Measurements from ENCODE around the gene DNASE1. TPM values are rescaled to one million over a fixed set of nuclear protein-coding genes. Genes with fewer than 3 reads are reported as not detected.

The DNASE1 gene
- total and polyA plus RNA-seq, 4 donors = 5.5 to 39.5 (median 8.3) TPM

- DNase-seq = no peak
- TF ChIP-seq CTCF (IDR thresholded peaks at IDR 0.05; ENCODE audit: control extremely low read depth, extremely low read depth) = no peak
- peaks cover 0 to 2% (median 0%) of the 10 kb centered on the region in 5 donors for H3K4me1 ChIP-seq (ENCODE audit: control insufficient read depth in 5 of 5, insufficient read depth in 5 of 5, low read length in 5 of 5)
- H3K4me3 ChIP-seq = no peak overlapping the region
- 92 to 95% methylated on average over 7 of the region's 7 CpGs for WGBS, 2 donors
- peaks cover 0 to 6% (median 1%) of the 10 kb centered on the region in 4 donors for H3K36me3 ChIP-seq (ENCODE audit: control insufficient read depth in 4 of 4, insufficient read depth in 4 of 4, low read length in 4 of 4)
- no peaks in the 10 kb centered on the region for H3K27me3 ChIP-seq (ENCODE audit: control insufficient read depth in 3 of 3, insufficient read depth in 3 of 3, low read length in 2 of 3)
- H3K27ac ChIP-seq (ENCODE audit: low read depth in 1 of 2, low read length in 1 of 2) = no peak overlapping the region
- H3K9me3 ChIP-seq (ENCODE audit: control insufficient read depth in 4 of 4, insufficient read depth in 3 of 4, low read length in 3 of 4) = no peaks in the 10 kb centered on the region
- ATAC-seq (ENCODE audit: insufficient read depth, low FRiP score) = no peak
- no peak overlapping the region for H3K9ac ChIP-seq (ENCODE audit: insufficient read depth in 1 of 2, low read length in 2 of 2)
Observed at GRCh38 chr16:3702082-3702481, 47.6 kb downstream of the DNASE1 start.

- Histone ChIP-seq H3K36me3 (ENCODE audit: control insufficient read depth in 4 of 4, insufficient read depth in 4 of 4, low read length in 4 of 4) (peaks cover 0 to 6% (median 1%) of the 10 kb centered on the region in 4 donors), H3K4me3 (no peak overlapping the region), H3K9ac (ENCODE audit: insufficient read depth in 1 of 2, low read length in 2 of 2) (no peak overlapping the region), H3K27me3 (ENCODE audit: control insufficient read depth in 3 of 3, insufficient read depth in 3 of 3, low read length in 2 of 3) (no peaks in the 10 kb centered on the region), H3K9me3 (ENCODE audit: control insufficient read depth in 4 of 4, insufficient read depth in 3 of 4, low read length in 3 of 4) (no peaks in the 10 kb centered on the region), H3K27ac (ENCODE audit: low read depth in 1 of 2, low read length in 1 of 2) (no peak overlapping the region), H3K4me1 (ENCODE audit: control insufficient read depth in 5 of 5, insufficient read depth in 5 of 5, low read length in 5 of 5) (peaks cover 0 to 2% (median 0%) of the 10 kb centered on the region in 5 donors)
- no peak for DNase-seq
- TF ChIP-seq CTCF (IDR thresholded peaks at IDR 0.05; ENCODE audit: control extremely low read depth, extremely low read depth) = no peak
- whole genome bisulfite sequencing, 2 donors = 85 to 91% methylated on average over 10 of the region's 10 CpGs
- ATAC-seq (ENCODE audit: insufficient read depth, low FRiP score) = no peak
Observed at GRCh38 chr16:3706253-3707012, 51.9 kb downstream of the DNASE1 start.

Other genes with a start within 250 kb of the DNASE1 start
- gene ZNF597, start 211.2 kb upstream of the DNASE1 start, total RNA-seq = 1 to 10 TPM; 3.3 to 4.2 TPM
- gene ZNF597, start 211.2 kb upstream of the DNASE1 start, polyA plus RNA-seq = 1 to 10 TPM; 1.5 TPM
- gene NAA60, start 211.0 kb upstream of the DNASE1 start, total RNA-seq = 10 to 100 TPM; 16.6 to 57.7 TPM
- 10 to 100 TPM; 46.9 to 50.1 TPM for gene NAA60, start 211.0 kb upstream of the DNASE1 start, polyA plus RNA-seq
- not detected for gene C16orf90, start 159.2 kb upstream of the DNASE1 start, total RNA-seq
- gene C16orf90, start 159.2 kb upstream of the DNASE1 start, polyA plus RNA-seq = not detected
- 10 to 100 TPM; 26.2 to 41.2 TPM for gene CLUAP1, start 153.7 kb upstream of the DNASE1 start, total RNA-seq
- gene CLUAP1, start 153.7 kb upstream of the DNASE1 start, polyA plus RNA-seq = 10 to 100 TPM in 1 of 2 donors, 1 to 10 TPM in 1; 8.8 to 15.7 TPM
- 1 to 10 TPM; 3.6 to 4.4 TPM for gene NLRC3, start 77.3 kb upstream of the DNASE1 start, total RNA-seq
- gene NLRC3, start 77.3 kb upstream of the DNASE1 start, polyA plus RNA-seq = 1 to 10 TPM; 1.1 to 1.4 TPM
- 1 to 10 TPM; 4.4 to 7.0 TPM for gene SLX4, start 43.1 kb upstream of the DNASE1 start, total RNA-seq
- 1 to 10 TPM; 2.4 to 2.9 TPM for gene SLX4, start 43.1 kb upstream of the DNASE1 start, polyA plus RNA-seq
- gene TRAP1, start 62.8 kb downstream of the DNASE1 start, total RNA-seq = 10 to 100 TPM; 56.8 to 94.3 TPM
- gene TRAP1, start 62.8 kb downstream of the DNASE1 start, polyA plus RNA-seq = 10 to 100 TPM; 44.8 to 60.9 TPM
- 100 to 1,000 TPM in 1 of 2 donors, 10 to 100 TPM in 1; 54.7 to 155 TPM for gene CREBBP, start 226.0 kb downstream of the DNASE1 start, total RNA-seq
- 10 to 100 TPM; 16.0 to 17.5 TPM for gene CREBBP, start 226.0 kb downstream of the DNASE1 start, polyA plus RNA-seq

All from lung (tissue), 12 donors.